SK-N-SH (cell line): ENCODE results near the gene AHRR. TPM values are rescaled to one million over a fixed set of nuclear protein-coding genes. Genes with fewer than 3 reads are reported as not detected.

Source experiments
- CTCF ChIA-PET: fragments of 300-600, 350-600 bp; formaldehyde crosslinking; extraction: SDS; loops from one replicate; lab custom pipeline; 2021; lab: Yijun Ruan, JAX
- POLR2A ChIA-PET: fragments of 350-600 bp; sonication (Branson Sonifier 250); formaldehyde crosslinking; extraction: SDS; loops from one replicate; lab custom pipeline; 2020; ENCODE audit warnings: antibody characterized with exemption, inconsistent platforms; lab: Yijun Ruan, JAX
- DNase-seq: peaks from one replicate; pipeline ENCODE4 v3.0.0; 2012
- H2AFZ ChIP-seq: fragments of 200-600 bp; sonication (generic); 2 replicates; pipeline ENCODE4 v1.8.1; 2016; ENCODE audit warnings: antibody characterized with exemption, mild to moderate bottlenecking, low read depth
- H3F3A ChIP-seq: fragments of 200-600 bp; sonication (generic); replicated peaks from 2 replicates; pipeline ENCODE3; 2016; ENCODE audit warnings: antibody characterized with exemption, mild to moderate bottlenecking; ENCODE audit not compliant: insufficient read depth
- H3K27ac ChIP-seq, 2 experiments: fragments of 200-500 bp in 1 of 2; fragments of 200-600 bp in 1 of 2; sonication (Bioruptor generic) in 1 of 2; sonication (generic), shearing (Covaris generic) in 1 of 2; 2 replicates each; pipeline versions ENCODE4 v1.5.1 to v1.6.1; 2014 to 2016; ENCODE audit warnings: low read depth in 2 of 2, inconsistent platforms in 1 of 2, low read length in 1 of 2, mild to moderate bottlenecking in 1 of 2, mixed read lengths in 1 of 2
- H3K27me3 ChIP-seq: fragments of 200-600 bp; sonication (generic), shearing (Covaris generic); 2 replicates; pipeline ENCODE4 v1.6.1; 2016; ENCODE audit warnings: mixed run types; ENCODE audit not compliant: insufficient read depth
- H3K36me3 ChIP-seq, 2 experiments: fragments of 200-500 bp in 1 of 2; fragments of 200-600 bp in 1 of 2; sonication (Bioruptor generic) in 1 of 2; sonication (generic) in 1 of 2; replicated peaks in 1 of 2; 2 replicates each; pipeline versions ENCODE3 to v1.5.1; 2014 to 2016; ENCODE audit warnings: low read length in 1 of 2, mild to moderate bottlenecking in 1 of 2; ENCODE audit not compliant: insufficient read depth in 2 of 2, control insufficient read depth in 1 of 2
- H3K4me1 ChIP-seq, 2 experiments: fragments of 200-500 bp in 1 of 2; fragments of 200-600 bp in 1 of 2; sonication (Bioruptor generic) in 1 of 2; sonication (generic), shearing (Covaris generic) in 1 of 2; 2 replicates each; pipeline versions ENCODE4 v1.5.1 to v1.6.1; 2014 to 2016; ENCODE audit warnings: low read depth in 1 of 2, low read length in 1 of 2, mixed run types in 1 of 2; ENCODE audit not compliant: insufficient read depth in 2 of 2, control insufficient read depth in 1 of 2
- H3K4me2 ChIP-seq: fragments of 200-600 bp; sonication (generic), shearing (Covaris generic); 2 replicates; pipeline ENCODE4 v1.6.1; 2017; ENCODE audit warnings: mixed run types
- H3K4me3 ChIP-seq, 2 experiments: fragments of 200-500 bp in 1 of 2; fragments of 200-600 bp in 1 of 2; sonication (Bioruptor generic) in 1 of 2; sonication (generic), shearing (Covaris generic) in 1 of 2; 2 replicates each; pipeline versions ENCODE4 v1.5.1 to v1.8.1; 2014 to 2016; ENCODE audit warnings: low read depth in 2 of 2, inconsistent platforms in 1 of 2, low read length in 1 of 2, mild to moderate bottlenecking in 1 of 2, mixed read lengths in 1 of 2, moderate library complexity in 1 of 2
- H3K79me2 ChIP-seq: fragments of 200-600 bp; sonication (generic); 2 replicates; pipeline ENCODE4 v1.8.1; 2017; ENCODE audit warnings: mild to moderate bottlenecking; ENCODE audit not compliant: insufficient read depth
- H3K9ac ChIP-seq: fragments of 200-600 bp; sonication (generic); 2 replicates; pipeline ENCODE4 v1.6.1; 2017; ENCODE audit warnings: mixed run types
- H3K9me2 ChIP-seq: fragments of 200-600 bp; sonication (generic); 2 replicates; pipeline ENCODE4 v1.6.1; 2017; ENCODE audit warnings: mixed run types
- H3K9me3 ChIP-seq: fragments of 200-600 bp; sonication (generic); 2 replicates; pipeline ENCODE4 v1.6.1; 2017; ENCODE audit warnings: mixed run types, mild to moderate bottlenecking, moderate library complexity
- H4K20me1 ChIP-seq: fragments of 200-600 bp; sonication (generic); 2 replicates; pipeline ENCODE4 v1.6.1; 2017; ENCODE audit warnings: mild to moderate bottlenecking, mixed run types; ENCODE audit not compliant: insufficient read depth
- CHD2 ChIP-seq: fragments of 150-350 bp; IDR thresholded peaks from 2 replicates; pipeline ENCODE4 v1.6.1; 2018; ENCODE audit warnings: low read length; ENCODE audit not compliant: partially characterized antibody
- EZH2phosphoT487 ChIP-seq: fragments of 200-600 bp; sonication (generic); IDR thresholded peaks from 2 replicates; pipeline ENCODE4 v1.6.1; 2017; ENCODE audit warnings: low read depth, mixed run types, mild to moderate bottlenecking, antibody characterized with exemption, moderate library complexity, borderline replicate concordance
- FOSL2 ChIP-seq: IDR thresholded peaks from 2 replicates; pipeline ENCODE4 v1.4.0; 2012; ENCODE audit warnings: low read depth, mild to moderate bottlenecking, moderate library complexity, borderline replicate concordance
- FOXM1 ChIP-seq: IDR thresholded peaks from 2 replicates; pipeline ENCODE4 v1.4.0; 2012; ENCODE audit warnings: low read depth, mild to moderate bottlenecking
- GABPA ChIP-seq: IDR thresholded peaks from 2 replicates; pipeline ENCODE4 v1.4.0; 2012; ENCODE audit warnings: low read depth, mild to moderate bottlenecking
- GATA2 ChIP-seq: sonication (generic); formaldehyde crosslinking; IDR thresholded peaks from 2 replicates; pipeline ENCODE4 v1.5.0; 2020; ENCODE audit warnings: mild to moderate bottlenecking, missing genetic modification reagents
- IRF3 ChIP-seq: fragments of 150-350 bp; IDR thresholded peaks from 2 replicates; pipeline ENCODE4 v1.6.1; 2016; ENCODE audit warnings: mild to moderate bottlenecking, low read depth, low read length
- MEF2A ChIP-seq: IDR thresholded peaks from 2 replicates; pipeline ENCODE4 v1.4.0; 2012; ENCODE audit warnings: low read depth, borderline replicate concordance
- MXI1 ChIP-seq: IDR thresholded peaks from 2 replicates; pipeline ENCODE4 v1.6.1; 2012; ENCODE audit warnings: mild to moderate bottlenecking, low read depth, low read length, improper control_type of control experiment
- NFIC ChIP-seq: IDR thresholded peaks from 2 replicates; pipeline ENCODE4 v1.4.0; 2012; ENCODE audit warnings: borderline replicate concordance
- POLR2AphosphoS5 ChIP-seq: IDR thresholded peaks from 2 replicates; pipeline ENCODE4 v1.6.1; 2012; ENCODE audit warnings: low read depth, low read length
- RAD21 ChIP-seq: IDR thresholded peaks from 2 replicates; pipeline ENCODE4 v1.6.1; 2012; ENCODE audit warnings: mild to moderate bottlenecking, low read length
- REST ChIP-seq: IDR thresholded peaks from 2 replicates; pipeline ENCODE4 v1.6.1; 2012; ENCODE audit warnings: mild to moderate bottlenecking, low read depth, low read length, moderate library complexity
- RXRA ChIP-seq: IDR thresholded peaks from 2 replicates; pipeline ENCODE4 v1.4.0; 2012; ENCODE audit warnings: low read depth, mild to moderate bottlenecking, borderline replicate concordance
- TEAD4 ChIP-seq: IDR thresholded peaks from 2 replicates; pipeline ENCODE4 v1.4.0; 2012; ENCODE audit warnings: mild to moderate bottlenecking, borderline replicate concordance; ENCODE audit not compliant: insufficient read depth
- USF2 ChIP-seq: fragments of 150-350 bp; IDR thresholded peaks from 2 replicates; pipeline ENCODE4 v1.6.1; 2017; ENCODE audit warnings: antibody characterized with exemption, low read length, low read depth, borderline replicate concordance
- WGBS: methylation state at CpG from one replicate; pipeline ENCODE4 v1.1.6; 2017; ENCODE audit warnings: low lambda C conversion rate; 5-methylcytosine and 5-hydroxymethylcytosine counted together
- polyA plus RNA-seq, 3 experiments: library from polyadenylated mRNA; depleted of rRNA; stranded (reverse); fragments of >200 nt; gene quantifications; 2 replicates each; pipeline ENCODE4 v1.2.3, GENCODE V29; 2012

AHRR gene
- polyA plus RNA-seq, 1 of the 3 experiments (the other 2 are of a cell fraction) = 0.71 TPM

GRCh38 chr5:464843-465590, 143.5 kb downstream of the AHRR start (continued):
- no peak for TF ChIP-seq MXI1
- no peak for TF ChIP-seq NFIC
- TF ChIP-seq USF2 = no peak

GRCh38 chr5:465591-466403, 144.3 kb downstream of the AHRR start:
- H3K36me3 ChIP-seq = peaks cover 18 to 55% of the 10 kb centered on the region in 2 experiments
- CTCF ChIA-PET = interaction anchor here (1.2 to 1.9 kb wide), 2 partner anchors 19 to 21 kb away, joined by 4 to 5 read pairs; no protein-coding TSS in a partner anchor

GRCh38 chr5:466661-467310, 145.3 kb downstream of the AHRR start:
- WGBS = 93% methylated on average over 16 of the region's 30 CpGs
- Histone ChIP-seq H2AFZ (no peak overlapping the region), H3K4me1 (peaks cover 0 to 9% of the 10 kb centered on the region in 2 experiments; a peak in 1 of 4 replicates), H3F3A (no peaks in the 10 kb centered on the region), H3K36me3 (peaks cover 14 to 51% of the 10 kb centered on the region in 2 experiments), H4K20me1 (no peaks in the 10 kb centered on the region), H3K4me2 (no peak overlapping the region), H3K79me2 (no peaks in the 10 kb centered on the region), H3K27me3 (no peaks in the 10 kb centered on the region), H3K9ac (no peak overlapping the region), H3K9me3 (no peaks in the 10 kb centered on the region), H3K9me2 (no peaks in the 10 kb centered on the region), H3K4me3 (no peak overlapping the region), H3K27ac (no peak overlapping the region)
- ChIA-PET POLR2A (no interaction called here), CTCF (interaction anchor here (1.2 to 1.9 kb wide), 2 partner anchors 20 to 22 kb away, joined by 4 to 5 read pairs; no protein-coding TSS in a partner anchor)
- DNase-seq = no peak
- TF ChIP-seq REST = no peak
- no peak for TF ChIP-seq MEF2A
- TF ChIP-seq CHD2 = no peak
- TF ChIP-seq FOSL2 = no peak
- TF ChIP-seq GABPA = no peak
- TF ChIP-seq POLR2AphosphoS5 = no peak
- no peak for TF ChIP-seq FOXM1
- no peak for TF ChIP-seq GATA2 (CRISPR knock-in tag)
- no peak for TF ChIP-seq NFIC
- TF ChIP-seq IRF3 = no peak
- no peak for TF ChIP-seq EZH2phosphoT487
- TF ChIP-seq TEAD4 = no peak
- no peak for TF ChIP-seq RXRA

More at GRCh38 chr5:465591-466403, 144.3 kb downstream of the AHRR start:
- H3F3A ChIP-seq = no peaks in the 10 kb centered on the region
- no peak for DNase-seq
- no peak overlapping the region for H3K9ac ChIP-seq
- POLR2A ChIA-PET = no interaction called here
- no peaks in the 10 kb centered on the region for H3K27me3 ChIP-seq
- H3K79me2 ChIP-seq = no peaks in the 10 kb centered on the region
- no peak overlapping the region for H3K27ac ChIP-seq
- no peaks in the 10 kb centered on the region for H4K20me1 ChIP-seq
- no peaks in the 10 kb centered on the region for H3K9me3 ChIP-seq
- 90% methylated on average over 13 of the region's 29 CpGs for WGBS
- H2AFZ ChIP-seq = no peak overlapping the region
- no peaks in the 10 kb centered on the region for H3K9me2 ChIP-seq
- H3K4me1 ChIP-seq = no peaks in the 10 kb centered on the region; a peak in 1 of 4 replicates
- H3K4me2 ChIP-seq = no peak overlapping the region
- H3K4me3 ChIP-seq = no peak overlapping the region
- TF ChIP-seq FOXM1 (no peak), NFIC (no peak), RAD21 (no peak)
